GOT3 (cell line): ENCODE data around the gene CENPV.

Source experiments
- DNase-seq: peaks from one replicate; lab custom pipeline; 2025; ENCODE audit warnings: mixed read lengths; lab: John Stamatoyannopoulos, UW

The CENPV gene

DNA sequence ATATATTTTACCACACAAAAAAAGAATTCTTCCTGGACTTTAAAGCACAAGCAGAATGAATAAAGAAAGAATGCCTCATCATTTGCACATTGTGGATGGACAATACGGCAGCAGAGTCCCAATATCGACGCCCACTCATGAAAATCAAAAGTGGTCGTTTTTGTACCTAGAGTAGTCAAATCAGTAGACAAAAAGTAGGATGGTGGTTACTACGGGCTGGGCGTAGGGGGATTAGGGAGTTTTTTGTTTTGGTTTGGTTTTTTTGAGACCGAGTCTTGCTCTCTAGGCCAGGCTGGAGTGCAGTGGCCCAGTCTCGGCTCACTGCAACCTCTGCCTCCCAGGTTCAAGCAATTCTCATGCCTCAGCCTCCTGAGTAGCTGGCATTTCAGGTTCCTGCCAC lies 8.6 kb upstream of the CENPV start:
- no peak for DNase-seq

DNA sequence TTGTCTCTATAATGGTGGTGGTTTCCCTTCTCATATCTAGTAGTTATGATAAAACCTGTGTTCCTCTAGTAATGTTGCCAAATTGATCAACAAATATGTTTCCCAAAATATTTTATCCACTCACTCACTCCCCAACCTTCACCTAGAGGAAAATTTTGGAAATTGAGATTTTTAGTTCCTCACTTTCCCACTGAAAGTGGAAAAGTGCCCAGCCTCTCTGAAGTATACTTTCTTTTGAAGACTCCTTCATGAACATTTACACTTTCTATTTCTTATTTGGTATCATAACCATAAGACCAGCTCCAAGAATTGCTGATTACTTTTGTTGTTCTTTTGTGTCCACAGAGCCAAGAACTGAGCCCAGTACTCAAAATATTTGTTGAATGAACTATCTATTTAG lies 5.1 kb upstream of the CENPV start:
- no peak for DNase-seq

DNA sequence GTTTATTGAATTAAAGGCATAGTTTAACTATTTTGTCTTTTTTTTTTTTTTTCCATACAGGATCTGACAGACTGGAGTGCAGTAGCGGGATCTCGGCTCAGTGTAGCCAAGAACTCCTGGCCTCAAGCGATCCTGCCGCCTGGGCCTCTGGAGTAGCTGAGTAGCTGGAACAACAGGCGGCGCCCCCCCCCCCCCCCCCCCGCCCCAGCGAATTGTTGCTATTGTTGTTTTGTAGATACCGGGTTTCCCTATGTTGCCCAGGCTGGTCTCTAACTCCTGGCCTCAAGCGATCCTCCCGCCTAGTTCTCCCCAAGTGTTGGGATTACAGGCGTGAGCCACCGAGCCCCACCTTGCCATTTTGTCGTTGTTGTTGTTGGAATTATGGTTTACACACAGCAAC lies 1.3 kb upstream of the CENPV start:
- DNase-seq: no peak

DNA sequence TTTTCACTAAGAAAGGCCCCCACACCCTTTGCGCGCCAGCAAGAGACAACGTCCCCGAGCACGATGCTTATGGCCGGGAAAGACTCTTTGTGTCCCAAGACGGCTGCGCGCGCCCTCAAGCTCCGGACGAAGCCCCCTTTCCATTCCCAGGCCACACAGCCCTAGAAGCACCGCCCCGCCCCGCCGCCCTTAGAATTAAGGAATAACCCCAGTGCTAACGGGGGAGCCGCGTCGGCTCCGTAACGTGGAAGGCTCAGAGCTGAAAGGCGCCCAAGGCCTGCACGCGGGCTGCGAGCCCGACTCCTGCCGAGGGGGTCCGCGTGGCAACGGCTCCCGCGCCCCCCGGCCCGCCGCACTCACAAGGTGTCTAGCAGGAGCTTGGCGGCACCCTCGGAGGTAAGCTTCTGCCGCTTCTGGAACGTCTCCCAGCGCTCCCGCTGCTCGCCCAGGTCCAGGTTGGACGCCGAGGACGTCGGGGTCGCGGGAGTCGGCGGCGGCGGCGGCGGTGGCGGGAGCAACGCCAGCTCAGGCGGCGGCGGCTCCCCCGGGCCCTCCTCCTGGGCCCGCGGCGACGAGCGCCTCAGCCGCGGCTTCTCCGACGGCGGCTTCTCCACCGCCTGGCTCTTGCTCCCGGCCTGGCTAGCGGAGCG lies 477 bp downstream of the CENPV start:
- DNase-seq: no peak

DNA sequence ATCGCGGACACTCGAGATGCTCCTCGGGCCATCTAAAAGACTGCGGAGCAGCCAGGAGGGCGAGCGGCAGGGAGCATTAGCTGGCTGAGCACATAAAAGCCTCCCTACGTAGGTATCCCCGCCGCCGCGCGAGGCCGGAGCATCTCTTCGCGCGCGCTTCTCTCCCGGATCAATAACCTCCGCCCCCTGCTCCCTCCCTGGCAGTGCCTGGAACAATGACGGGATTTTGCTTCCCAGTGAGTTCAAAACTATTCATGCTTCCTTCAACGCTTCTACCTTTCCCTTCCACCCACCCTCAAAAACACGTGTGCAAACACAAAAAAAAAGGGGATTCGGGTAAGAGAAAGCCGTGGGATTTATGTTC lies 984 bp downstream of the CENPV start:
- no peak for DNase-seq

DNA sequence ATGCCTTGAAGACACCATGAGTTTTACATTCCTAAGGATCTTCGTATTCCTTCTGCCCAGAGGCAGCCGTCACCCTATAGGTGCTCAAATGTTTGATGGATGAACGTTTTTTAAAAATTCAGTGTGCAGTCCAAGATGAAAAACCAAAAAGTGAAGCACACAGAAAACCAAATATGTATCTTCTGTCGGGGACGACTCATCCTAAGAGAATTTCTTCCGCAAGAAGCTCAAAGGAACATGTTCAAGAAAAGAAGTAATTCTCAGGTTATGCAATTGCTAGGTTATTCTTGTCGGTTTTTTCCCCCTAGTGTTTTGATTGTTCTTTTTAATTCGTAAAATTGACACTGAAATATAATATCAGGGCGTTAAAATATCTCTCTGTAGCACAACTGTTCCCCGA lies 1.4 kb downstream of the CENPV start:
- DNase-seq: no peak

DNA sequence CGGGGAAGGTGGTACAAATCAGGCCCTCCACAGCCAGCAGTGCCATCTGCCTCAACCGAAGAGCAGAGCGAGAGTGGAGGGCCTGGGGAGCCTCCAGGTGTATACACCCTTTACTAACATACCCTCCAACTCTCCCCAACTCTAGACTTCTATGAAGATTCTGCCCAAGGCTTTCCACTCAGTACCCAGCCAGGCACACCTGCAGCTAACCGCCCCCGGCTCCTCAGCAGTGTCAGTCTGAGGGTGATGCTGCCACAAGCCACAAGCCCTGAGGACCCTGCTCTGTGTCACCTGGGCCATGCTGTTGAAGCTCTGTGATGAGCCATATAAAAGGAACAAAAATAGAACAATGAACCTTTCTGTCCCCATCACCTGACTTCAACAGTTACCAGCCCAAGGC lies 3.8 kb downstream of the CENPV start:
- DNase-seq: no peak

DNA sequence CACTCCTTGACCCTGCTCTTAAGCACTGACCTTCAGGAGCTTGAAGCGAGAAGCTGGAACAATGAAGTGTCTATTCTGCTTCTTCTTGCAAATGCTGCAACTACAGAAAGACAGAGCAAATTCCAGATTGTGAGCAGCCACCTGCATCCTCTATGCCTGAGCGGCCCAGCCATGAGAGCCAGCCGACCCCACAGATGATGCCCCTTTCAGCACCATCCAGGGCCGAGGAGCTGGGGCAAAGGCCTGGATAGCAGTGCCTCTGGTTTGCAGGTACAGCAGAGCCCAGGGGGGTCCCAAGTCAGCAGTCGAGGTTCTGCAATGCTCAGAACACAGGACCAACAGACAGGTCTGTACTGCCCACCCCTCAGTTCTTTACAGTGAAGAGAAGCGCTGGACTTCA lies 4.7 kb downstream of the CENPV start:
- no peak for DNase-seq

DNA sequence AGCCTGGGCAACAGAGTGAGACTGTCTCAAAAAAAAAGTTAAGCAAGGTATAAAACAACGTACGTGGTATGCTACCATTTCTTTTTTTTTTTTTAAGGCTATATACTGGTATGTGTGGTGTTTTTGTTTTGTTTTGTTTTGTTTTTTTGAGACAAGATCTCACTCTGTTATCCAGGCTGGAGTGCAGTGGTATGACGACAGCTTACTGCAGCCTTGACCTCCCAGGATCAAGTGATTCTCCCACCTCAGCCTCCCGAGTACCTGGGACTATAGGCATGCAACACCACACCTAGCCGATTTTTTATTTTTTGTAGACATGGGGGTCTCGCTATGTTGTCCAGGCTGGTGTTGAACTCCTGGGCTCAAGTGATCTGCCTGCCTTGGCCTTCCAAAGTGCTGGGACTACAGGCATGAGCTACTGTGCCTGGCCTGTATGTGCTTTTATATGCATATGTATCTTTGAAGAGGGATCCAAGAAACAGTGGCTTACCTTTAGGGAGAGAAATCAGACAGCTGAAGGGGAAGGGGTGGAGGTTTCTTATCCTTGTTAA lies 6.5 kb downstream of the CENPV start:
- no peak for DNase-seq

DNA sequence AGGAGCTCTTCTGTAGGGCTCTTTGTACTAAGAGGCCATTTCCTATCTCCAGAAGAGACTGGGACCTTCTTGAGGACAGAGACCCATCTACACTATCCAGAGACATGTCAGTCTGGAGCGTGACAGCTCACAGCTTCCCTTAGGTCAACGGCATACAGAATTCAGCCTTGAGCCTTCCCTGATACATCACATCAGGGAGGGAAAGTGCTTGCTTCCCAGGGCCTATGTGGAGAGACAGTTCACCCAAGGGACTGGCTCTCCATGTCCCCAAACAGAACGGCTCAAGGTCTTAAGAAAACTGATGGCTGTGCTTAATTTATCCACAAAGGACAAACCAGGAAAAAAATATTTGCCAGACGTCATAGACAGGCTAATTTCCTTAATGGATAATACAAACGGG lies 7.7 kb downstream of the CENPV start:
- no peak for DNase-seq

DNA sequence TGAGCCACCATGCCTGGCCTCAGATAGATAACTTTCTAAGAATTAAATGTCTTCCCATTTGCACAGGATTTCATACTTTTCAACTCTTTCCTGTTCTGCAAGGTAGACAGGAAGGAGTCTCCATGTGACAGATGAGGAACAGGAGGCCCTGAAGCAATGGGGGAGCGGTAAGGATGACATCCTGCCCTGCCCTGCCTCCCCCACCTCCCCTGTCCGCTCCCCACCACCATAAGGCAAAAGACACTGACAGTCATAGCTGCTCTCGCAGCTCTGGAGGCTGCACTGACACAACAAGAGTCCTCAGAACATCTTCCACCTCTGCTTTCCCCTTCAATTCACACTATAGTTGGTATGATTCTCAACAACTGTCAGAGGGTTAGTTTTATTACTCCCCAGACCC lies 9.7 kb downstream of the CENPV start:
- no peak for DNase-seq

DNA sequence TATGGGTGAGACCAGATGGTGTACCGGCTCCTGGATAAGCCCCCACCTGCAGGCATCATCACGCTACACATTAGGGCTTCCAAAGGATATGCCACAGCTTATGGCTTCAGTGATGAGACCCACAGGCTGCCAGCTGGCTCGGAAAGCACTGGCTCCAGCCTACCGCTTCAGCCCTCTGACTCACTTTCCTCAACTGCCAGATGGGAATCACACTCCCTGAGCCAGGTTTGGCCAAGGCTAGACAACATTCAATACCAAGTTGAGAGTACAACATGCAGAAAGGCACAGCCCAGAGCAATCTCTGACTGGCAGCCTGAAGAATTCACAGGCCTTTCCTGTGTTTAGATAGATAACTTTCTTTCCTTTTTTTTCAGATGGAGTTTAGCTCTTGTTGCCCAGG lies 10.3 kb downstream of the CENPV start:
- DNase-seq: no peak

DNA sequence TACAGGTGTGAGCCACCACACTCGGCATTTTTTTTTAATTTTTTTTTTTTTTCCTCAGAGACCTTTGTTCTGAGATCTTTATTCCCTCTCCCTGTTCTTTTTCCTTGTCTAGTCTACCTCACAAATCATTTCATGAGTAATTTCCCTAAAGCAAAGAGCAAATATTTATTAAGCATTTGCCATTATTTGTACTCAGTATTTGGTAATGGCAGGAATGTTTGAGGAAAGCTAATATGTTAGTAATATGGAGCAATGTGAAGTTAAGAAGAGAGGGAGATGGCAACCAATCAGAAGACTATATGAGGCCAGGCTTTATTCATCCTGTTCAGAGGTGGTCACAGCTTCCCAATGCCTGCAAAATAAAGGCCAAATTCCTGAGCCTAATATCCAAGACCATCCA lies 13.3 kb downstream of the CENPV start:
- no peak for DNase-seq

DNA sequence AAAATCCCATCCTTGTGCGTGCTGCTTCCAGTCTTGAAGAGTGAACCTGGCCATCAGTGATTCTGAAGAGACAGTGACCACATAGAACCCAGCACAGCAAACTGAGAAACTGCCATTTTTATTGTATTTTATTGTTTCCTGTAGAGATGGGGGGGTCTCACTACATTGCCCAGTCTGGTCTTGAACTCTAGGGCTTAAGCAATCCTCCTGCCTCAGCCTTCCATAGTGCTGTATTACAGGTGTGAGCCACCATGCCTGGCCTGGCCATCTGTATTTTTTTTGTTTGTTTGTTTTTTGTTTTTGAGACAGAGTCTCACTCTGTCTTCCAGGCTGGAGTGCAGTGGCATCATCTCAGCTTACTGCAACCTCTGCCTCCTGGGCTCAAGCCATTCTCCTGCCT lies 13.9 kb downstream of the CENPV start:
- DNase-seq: no peak

DNA sequence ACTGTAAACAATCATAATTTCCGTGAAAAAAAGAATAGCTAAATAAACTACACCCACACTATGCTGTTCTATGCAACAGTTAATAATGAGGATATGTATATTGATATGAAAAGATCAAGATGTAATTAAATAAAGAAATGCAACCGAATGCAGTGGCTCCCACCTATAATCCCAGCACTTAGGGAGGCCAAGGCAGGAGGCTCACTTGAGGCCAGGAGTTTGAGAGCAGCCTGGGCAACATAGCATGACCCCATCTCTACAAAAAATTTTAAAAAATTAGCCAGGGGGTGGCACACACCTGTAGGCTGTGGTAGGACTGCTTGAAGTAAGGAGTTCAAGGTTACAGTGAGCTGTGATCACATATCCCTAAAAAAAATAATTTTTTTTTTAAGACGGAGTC lies 14.9 kb downstream of the CENPV start:
- no peak for DNase-seq

DNA sequence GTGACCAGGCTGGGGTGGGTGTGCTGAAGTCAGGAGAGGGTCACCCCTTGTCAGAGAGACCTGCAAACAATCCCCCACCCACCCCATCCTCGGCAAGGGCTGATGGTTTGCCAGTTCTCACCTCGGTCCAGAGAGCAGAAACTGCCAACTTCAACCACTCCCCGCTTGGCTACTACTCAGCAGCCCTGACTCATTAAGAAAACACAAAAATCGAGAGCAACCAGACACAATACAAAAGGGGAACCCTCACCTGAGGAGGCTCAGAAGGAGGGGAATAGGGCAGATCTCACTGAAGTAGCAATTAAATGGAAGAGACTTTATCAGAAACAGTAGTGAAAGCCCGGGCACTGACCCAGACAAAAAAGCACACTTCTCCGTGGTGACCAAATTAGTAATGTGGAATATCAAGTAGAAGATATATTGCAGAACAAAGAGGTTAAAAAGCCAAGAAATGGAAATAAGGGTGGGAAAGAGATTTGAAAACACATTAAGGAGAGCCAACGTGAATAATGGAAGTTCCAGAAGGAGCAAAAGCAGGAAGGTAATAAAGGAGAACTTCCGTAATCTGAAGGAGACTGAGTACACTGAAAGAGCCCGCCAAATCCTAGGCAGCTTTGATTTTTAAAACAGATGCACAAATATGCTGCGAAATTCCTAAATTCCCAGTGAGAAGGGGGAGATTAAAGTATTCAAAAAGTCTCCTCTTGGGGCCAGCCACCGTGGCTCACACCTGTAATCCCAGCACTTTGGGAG lies 23.6 kb downstream of the CENPV start:
- no peak for DNase-seq

DNA sequence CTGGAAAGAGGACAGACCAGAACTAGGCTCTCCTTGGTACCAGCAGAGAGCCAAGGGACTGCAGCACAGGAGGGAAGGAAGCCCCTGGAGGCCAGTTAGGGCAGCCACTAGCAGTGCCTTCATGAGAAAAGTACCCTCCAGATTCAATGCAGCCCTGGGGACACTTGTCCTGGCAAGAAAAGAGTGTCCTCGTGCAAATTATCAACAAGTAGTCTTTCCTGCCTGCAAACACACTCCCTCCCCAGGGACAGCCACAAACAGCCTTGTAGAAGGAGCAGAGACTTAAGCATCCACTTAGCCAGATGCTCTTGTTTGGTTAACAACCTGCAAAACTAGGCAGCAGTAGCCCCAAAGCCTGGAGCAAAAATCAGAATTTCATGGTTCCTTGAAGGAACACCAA lies 24.3 kb downstream of the CENPV start:
- DNase-seq: no peak

DNA sequence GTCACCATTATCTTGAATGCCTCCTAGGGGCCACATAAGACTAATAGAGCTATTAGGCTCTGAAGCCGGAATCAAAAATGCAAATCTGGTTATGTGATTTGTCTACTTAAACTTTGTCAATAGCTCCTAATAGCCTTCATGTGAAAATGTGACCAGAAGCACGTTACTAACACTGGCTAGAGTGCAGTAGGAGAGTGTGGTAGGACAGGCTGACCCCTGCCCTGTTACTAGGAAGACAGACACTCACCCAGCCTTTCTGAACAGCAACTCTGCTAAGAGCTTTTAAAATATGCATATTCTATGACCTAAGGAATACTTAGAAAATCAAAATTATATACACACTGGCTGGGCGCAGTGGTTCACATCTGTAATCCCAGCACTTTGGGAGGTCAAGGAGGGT lies 26.3 kb downstream of the CENPV start:
- no peak for DNase-seq

DNA sequence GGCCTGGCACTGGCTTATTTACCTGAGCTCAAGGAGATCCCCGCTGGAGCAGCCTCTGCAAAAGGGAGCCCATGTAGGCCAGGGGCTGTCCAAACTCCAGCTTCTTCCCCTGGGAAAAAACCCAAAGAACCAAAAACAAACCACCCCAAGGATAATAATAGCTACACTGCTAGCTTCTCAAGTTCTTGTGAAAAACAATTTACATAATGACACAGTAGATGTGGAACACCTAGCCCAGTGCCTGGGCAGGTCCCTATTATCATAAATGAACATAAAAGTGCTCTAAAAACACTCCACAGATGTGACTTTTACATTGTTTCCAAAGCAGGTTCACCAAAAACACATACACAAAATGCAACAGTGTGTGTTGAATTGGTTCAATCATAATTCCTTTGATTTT lies 27.3 kb downstream of the CENPV start:
- DNase-seq: no peak

DNA sequence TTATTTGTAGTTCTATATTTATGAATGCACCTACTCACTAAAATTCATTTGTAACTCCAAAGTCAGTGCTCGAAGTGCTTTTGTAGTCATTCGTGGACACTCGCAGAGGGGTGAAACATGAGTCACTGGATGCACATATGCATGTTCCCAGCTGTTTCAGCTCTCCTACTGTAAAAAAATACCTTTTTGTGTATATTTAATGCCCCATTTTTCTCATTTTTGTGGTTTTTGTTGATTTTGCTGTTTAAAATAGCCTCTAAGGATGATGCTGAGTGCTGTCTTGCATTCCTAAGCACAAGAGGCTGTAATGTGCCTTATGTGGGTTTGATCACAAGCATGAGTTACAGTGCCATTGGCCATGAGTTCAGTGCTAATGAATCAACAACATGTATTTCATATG lies 30.6 kb downstream of the CENPV start:
- no peak for DNase-seq

DNA sequence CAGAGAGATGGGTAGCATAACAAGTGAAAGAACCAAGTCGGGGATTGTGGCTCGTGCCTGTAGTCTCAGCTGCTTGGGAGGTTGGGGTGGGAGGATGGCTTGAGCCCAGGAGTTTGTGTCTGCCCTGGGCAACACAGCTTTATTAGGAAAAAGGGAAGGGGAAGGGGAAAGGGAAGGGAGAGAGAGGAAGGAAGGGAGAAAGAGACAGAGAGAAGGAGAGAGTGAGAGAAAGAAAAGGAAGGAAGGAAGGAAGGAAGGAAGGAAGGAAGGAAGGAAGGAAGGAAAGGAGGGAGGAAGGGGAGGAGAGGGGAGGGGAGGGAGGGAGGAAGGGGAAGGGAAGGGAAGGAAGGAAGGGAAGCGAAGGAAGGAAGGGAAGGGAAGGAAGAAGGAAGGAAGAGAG lies 33.3 kb downstream of the CENPV start:
- DNase-seq: no peak

DNA sequence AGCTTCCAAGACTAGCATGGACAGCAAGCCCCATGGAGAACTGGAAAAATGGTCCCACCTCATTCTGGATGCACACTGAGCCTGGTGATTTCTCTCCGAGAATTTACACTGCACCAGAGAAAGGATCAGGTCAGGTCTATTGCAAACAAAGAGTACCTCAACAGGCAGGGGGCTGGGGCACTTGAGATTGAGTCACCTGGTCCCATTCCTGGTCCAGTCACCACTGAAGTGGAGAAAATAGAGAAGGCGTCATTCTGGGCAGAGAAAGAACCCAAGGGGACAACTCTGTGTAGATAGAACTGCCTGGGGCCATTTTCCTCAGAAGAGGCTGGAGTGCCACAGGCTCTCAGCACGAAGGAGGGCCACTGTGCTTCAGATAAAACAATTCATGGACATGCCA lies 38.4 kb downstream of the CENPV start:
- DNase-seq: no peak

DNA sequence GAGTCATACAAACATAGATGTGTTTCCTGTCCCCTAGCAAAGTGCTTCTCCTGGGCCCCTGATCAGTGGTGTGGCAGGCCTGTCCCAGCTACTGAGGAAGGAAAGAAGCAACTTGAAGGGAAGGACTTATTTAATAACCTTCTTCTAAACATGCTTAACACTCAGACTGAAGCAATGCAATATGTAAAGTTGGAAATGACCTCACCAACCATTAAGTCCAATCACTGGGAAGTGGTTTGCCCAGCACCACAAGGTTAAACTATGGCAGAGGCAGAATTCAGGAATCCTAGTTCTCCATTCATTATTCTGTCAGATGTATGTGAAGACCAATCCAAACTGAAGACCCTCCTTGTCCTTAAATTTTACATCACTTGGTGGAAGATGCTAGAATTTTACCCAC lies 39.1 kb downstream of the CENPV start:
- DNase-seq: no peak
